HepG2 (cell line): ENCODE data around the gene NEURL1. TPM values are rescaled to one million over a fixed set of nuclear protein-coding genes. Genes with fewer than 3 reads are reported as not detected.

Experiments used
- ATAC-seq: fragments of 200-7000 bp; cut with Tn5 transposase; 3 replicates; pipeline ENCODE4 v1.9.1; 2020; ENCODE audit warnings: mild to moderate bottlenecking, moderate library complexity
- BruUV-seq: library from RNA; stranded (reverse); fragments of 400-500 nt; replicated peaks from 2 replicates; lab custom pipeline; 2021; lab: Mats Ljungman, UMichigan
- CTCF ChIA-PET: fragments of 300-600 bp; formaldehyde crosslinking; extraction: SDS; loops from one replicate; lab custom pipeline; 2021; ENCODE audit warnings: low total read pairs, inconsistent platforms, low intra/inter-chr PET ratio; lab: Yijun Ruan, JAX
- POLR2A ChIA-PET: fragments of 350-600 bp; sonication (Branson Sonifier 250); formaldehyde crosslinking; loops from one replicate; lab custom pipeline; 2020; ENCODE audit warnings: antibody characterized with exemption, inconsistent platforms; lab: Yijun Ruan, JAX
- DNase-seq: peaks from one replicate; pipeline ENCODE4 v3.0.0-alpha.2; 2015; ENCODE audit warnings: low spot score
- FAIRE-seq: peaks from 3 replicates; lab custom pipeline; 2011; peaks lifted over from hg19 to GRCh38; lab: Jason Lieb, UNC
- H2AFZ ChIP-seq: one replicate; pipeline ENCODE4 v1.6.1; 2011; ENCODE audit warnings: low read length, inconsistent platforms
- H3K27ac ChIP-seq: fragments of 300-600 bp; 3 replicates; pipeline ENCODE4 v1.8.0; 2011; ENCODE audit warnings: mixed run types, mild to moderate bottlenecking, mixed read lengths, low read length, inconsistent platforms; ENCODE audit not compliant: insufficient read depth; ENCODE audit errors: extremely low read length
- H3K27me3 ChIP-seq, 2 experiments: fragments of 200-600 bp in 1 of 2; 2 replicates in 1 of 2; 3 replicates in 1 of 2; pipeline versions ENCODE4 v1.6.0 to v1.8.0; 2011; ENCODE audit warnings: low read length in 2 of 2, mild to moderate bottlenecking in 2 of 2, moderate library complexity in 2 of 2, inconsistent platforms in 1 of 2; ENCODE audit not compliant: insufficient read depth in 2 of 2, control insufficient read depth in 1 of 2
- H3K36me3 ChIP-seq, 2 experiments: fragments of 200-600 bp in 1 of 2; replicated peaks in 1 of 2; 2 replicates in 1 of 2; 3 replicates in 1 of 2; pipeline versions ENCODE4 v1.5.1 to v1.8.0; 2011; ENCODE audit warnings: low read length in 2 of 2, inconsistent platforms in 1 of 2; ENCODE audit not compliant: insufficient read depth in 2 of 2, control insufficient read depth in 1 of 2
- H3K4me1 ChIP-seq: 2 replicates; pipeline ENCODE4 v1.5.1; 2012; ENCODE audit warnings: low read length, inconsistent platforms; ENCODE audit not compliant: insufficient read depth
- H3K4me2 ChIP-seq: 2 replicates; pipeline ENCODE4 v1.6.0; 2011; ENCODE audit warnings: low read depth, low read length, inconsistent platforms
- H3K4me3 ChIP-seq, 3 experiments: fragments of 200-600 bp in 1 of 3; sonication (generic), shearing (Covaris generic) in 1 of 3; replicated peaks in 1 of 3; 2 replicates each; pipeline ENCODE4 v1.5.1; 2011 to 2016; ENCODE audit warnings: low read length in 3 of 3, inconsistent platforms in 2 of 3, low read depth in 2 of 3, mild to moderate bottlenecking in 2 of 3, control low read depth in 1 of 3, mixed read lengths in 1 of 3; ENCODE audit not compliant: insufficient read depth in 1 of 3
- H3K79me2 ChIP-seq: one replicate; pipeline ENCODE4 v1.6.1; 2011; ENCODE audit warnings: low read length, inconsistent platforms; ENCODE audit not compliant: insufficient read depth
- H3K9ac ChIP-seq: 2 replicates; pipeline ENCODE4 v1.6.0; 2011; ENCODE audit warnings: mild to moderate bottlenecking, low read depth, low read length, inconsistent platforms; ENCODE audit not compliant: insufficient read depth
- H3K9me3 ChIP-seq: 2 replicates; pipeline ENCODE4 v1.5.1; 2012; ENCODE audit warnings: mild to moderate bottlenecking, low read length
- H4K20me1 ChIP-seq: 2 replicates; pipeline ENCODE4 v1.6.0; 2011; ENCODE audit warnings: inconsistent platforms, mild to moderate bottlenecking, low read length, moderate library complexity; ENCODE audit not compliant: insufficient read depth
- CTCF ChIP-seq: sonication (generic); formaldehyde crosslinking; IDR thresholded peaks from 2 replicates; pipeline ENCODE4 v1.5.0; 2020; ENCODE audit warnings: mild to moderate bottlenecking, missing genetic modification reagents, moderate library complexity
- FLYWCH1 ChIP-seq: sonication (generic); formaldehyde crosslinking; IDR thresholded peaks from 2 replicates; pipeline ENCODE4 v1.8.1; 2023; ENCODE audit warnings: mild to moderate bottlenecking, missing genetic modification reagents
- HMG20B ChIP-seq: conservative IDR thresholded peaks from 2 replicates; pipeline ENCODE4 v1.6.1; 2016; ENCODE audit warnings: missing genetic modification reagents, missing compliant biosample characterization
- ISL2 ChIP-seq: sonication (generic); formaldehyde crosslinking; IDR thresholded peaks from 2 replicates; pipeline ENCODE4 v1.5.0; 2020; ENCODE audit warnings: missing genetic modification reagents
- MIXL1 ChIP-seq: IDR thresholded peaks from 2 replicates; pipeline ENCODE4 v1.6.1; 2016
- NFIB ChIP-seq: sonication (generic); formaldehyde crosslinking; IDR thresholded peaks from 2 replicates; pipeline ENCODE4 v1.9.0; 2021; ENCODE audit warnings: missing genetic modification reagents, mild to moderate bottlenecking, borderline replicate concordance
- NFYB ChIP-seq: sonication (generic); formaldehyde crosslinking; IDR thresholded peaks from 2 replicates; pipeline ENCODE4 v1.4.0; 2020; ENCODE audit warnings: missing genetic modification reagents
- PTBP1 ChIP-seq: fragments of 200-400 bp; formaldehyde crosslinking; IDR thresholded peaks from 2 replicates; pipeline ENCODE4 v1.6.1; 2018; ENCODE audit warnings: low read length, low read depth; ENCODE audit not compliant: poor library complexity, severe bottlenecking
- RXRB ChIP-seq: IDR thresholded peaks from 2 replicates; pipeline ENCODE4 v1.6.1; 2016; ENCODE audit warnings: borderline replicate concordance, missing genetic modification reagents, missing compliant biosample characterization
- SALL2 ChIP-seq: sonication (generic); formaldehyde crosslinking; IDR thresholded peaks from 2 replicates; pipeline ENCODE4 v1.8.1; 2023; ENCODE audit warnings: mild to moderate bottlenecking, missing genetic modification reagents, inconsistent platforms
- ZKSCAN8 ChIP-seq: IDR thresholded peaks from 2 replicates; pipeline ENCODE4 v1.6.1; 2016; ENCODE audit warnings: borderline replicate concordance, missing genetic modification reagents, missing compliant biosample characterization
- ZNF496 ChIP-seq: sonication (generic); formaldehyde crosslinking; IDR thresholded peaks from 2 replicates; pipeline ENCODE4 v1.8.1; 2023; ENCODE audit warnings: mild to moderate bottlenecking, moderate library complexity, missing genetic modification reagents; ENCODE audit not compliant: insufficient replicate concordance
- ZNF761 ChIP-seq: sonication (generic); formaldehyde crosslinking; conservative IDR thresholded peaks from 2 replicates; pipeline ENCODE4 v1.4.0; 2020; ENCODE audit warnings: mild to moderate bottlenecking, missing genetic modification reagents
- ZNF777 ChIP-seq: sonication (generic); formaldehyde crosslinking; IDR thresholded peaks from 2 replicates; pipeline ENCODE4 v1.4.0; 2020; ENCODE audit warnings: missing genetic modification reagents
- WGBS: methylation state at CpG from one replicate; pipeline ENCODE4 v1.1.6; 2017; ENCODE audit warnings: low lambda C conversion rate; 5-methylcytosine and 5-hydroxymethylcytosine counted together
- in situ Hi-C: cut with HindIII; loops from 2 replicates; pipeline ENCODE4 v1.10.0; 2017; ENCODE audit warnings: low pct_unique_long_range_greater_than_20kb; ENCODE audit not compliant: extremely low pct_ligation_motif_present
- intact Hi-C: fragments of 100-400 bp; cut with micrococcal nuclease; formaldehyde crosslinking; loops from one replicate; pipeline ENCODE4 v1.10.0; 2022; ENCODE audit not compliant: unreplicated experiment
- polyA plus RNA-seq, 8 experiments: library from polyadenylated mRNA; depleted of rRNA in 3 of 8; stranded (reverse) in 7 of 8; unstranded in 1 of 8; fragments of >200 nt; fragmentation: Illumina TruSeq in 4 of 8; extraction: Trizol in 4 of 8; gene quantifications; 2 replicates each; pipeline versions ENCODE4 v1.2.1 to v1.2.3, GENCODE V29; 2011 to 2016; ENCODE audit warnings: low read depth in 4 of 8, missing spikeins in 1 of 8, mixed read lengths in 1 of 8; ENCODE audit not compliant: insufficient read depth in 1 of 8
- total RNA-seq, 5 experiments: library from RNA; depleted of rRNA; stranded (reverse); fragments of >200 nt; fragmentation: Illumina TruSeq; extraction: Trizol; gene quantifications; 2 replicates each; pipeline ENCODE4 v1.2.3, GENCODE V29; 2016; ENCODE audit warnings: low read depth in 1 of 5
- TF ChIP-seq, protein P1 (sequence below): sonication (generic); formaldehyde crosslinking; IDR thresholded peaks from 2 replicates; pipeline ENCODE4 v1.8.0; 2023; ENCODE audit warnings: mild to moderate bottlenecking, missing genetic modification reagents
- TF ChIP-seq, protein P2 (sequence below): sonication (generic); formaldehyde crosslinking; IDR thresholded peaks from 2 replicates; pipeline ENCODE4 v1.5.0; 2020; ENCODE audit warnings: mild to moderate bottlenecking, missing genetic modification reagents, borderline replicate concordance
- TF ChIP-seq, protein P3 (sequence below): sonication (generic); formaldehyde crosslinking; IDR thresholded peaks from 2 replicates; pipeline ENCODE4 v1.4.0; 2020; ENCODE audit warnings: missing genetic modification reagents

The NEURL1 gene
- total and polyA plus RNA-seq, 2 of the 13 experiments (the other 11 are each of a cell fraction or from before 2014, with no cell fraction given), result not detected

DNA sequence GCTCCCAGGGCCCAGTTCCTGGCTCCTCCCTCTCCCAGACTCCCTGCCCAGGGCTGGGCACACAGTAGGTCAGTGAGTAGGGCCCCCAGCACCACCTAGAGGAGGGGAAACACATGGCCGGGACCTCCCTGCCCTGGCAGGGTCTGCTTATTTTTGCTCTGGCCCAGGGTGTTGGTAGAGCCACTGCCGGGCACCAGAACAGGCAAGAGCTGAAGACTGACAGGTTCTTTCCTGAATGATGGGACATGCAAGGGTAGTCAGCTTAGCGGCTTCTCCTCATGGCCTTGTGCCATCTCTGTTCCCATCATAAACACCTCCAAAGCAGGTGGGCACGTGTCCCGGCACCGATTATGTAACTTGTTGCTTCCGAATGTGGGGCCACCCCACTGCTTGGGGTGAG, 86.5 kb downstream of the NEURL1 start:
- WGBS, result 20% methylated on average over 1 of the region's 7 CpGs
- ChIA-PET POLR2A (no interaction called here), CTCF (no interaction called here)
- Histone ChIP-seq H4K20me1 (no peaks in the 10 kb centered on the region), H3K9ac (no peak overlapping the region), H3K4me1 (peaks cover 66% of the 10 kb centered on the region), H2AFZ (no peak overlapping the region), H3K36me3 (no peaks in the 10 kb centered on the region), H3K79me2 (no peaks in the 10 kb centered on the region), H3K4me2 (peak overlapping the region; percentile 48; the same call in 1 of the 2 replicates), H3K27ac (no peak overlapping the region), H3K9me3 (no peaks in the 10 kb centered on the region), H3K4me3 (no peak overlapping the region; a peak in 1 of 6 replicates), H3K27me3 (peaks cover 2 to 42% of the 10 kb centered on the region in 2 experiments)
- no peak for FAIRE-seq
- no TSS peak for BruUV-seq
- intact Hi-C loops (no loop called here), in situ Hi-C loops (no loop called here)
- no peak for DNase-seq
- ATAC-seq, result no peak
- TF ChIP-seq ZNF777 (CRISPR knock-in tag), result no peak
- TF ChIP-seq NFYB, result no peak
- TF ChIP-seq MIXL1, result no peak
- TF ChIP-seq HMG20B, result no peak
- no peak for TF ChIP-seq ZNF496 (CRISPR knock-in tag)
- TF ChIP-seq ISL2 (CRISPR knock-in tag), result no peak
- TF ChIP-seq, protein P1, sequence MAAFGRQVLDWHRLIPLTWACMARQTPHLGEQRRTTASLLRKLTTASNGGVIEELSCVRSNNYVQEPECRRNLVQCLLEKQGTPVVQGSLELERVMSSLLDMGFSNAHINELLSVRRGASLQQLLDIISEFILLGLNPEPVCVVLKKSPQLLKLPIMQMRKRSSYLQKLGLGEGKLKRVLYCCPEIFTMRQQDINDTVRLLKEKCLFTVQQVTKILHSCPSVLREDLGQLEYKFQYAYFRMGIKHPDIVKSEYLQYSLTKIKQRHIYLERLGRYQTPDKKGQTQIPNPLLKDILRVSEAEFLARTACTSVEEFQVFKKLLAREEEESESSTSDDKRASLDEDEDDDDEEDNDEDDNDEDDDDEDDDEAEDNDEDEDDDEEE (CRISPR knock-in tag), result no peak
- TF ChIP-seq SALL2 (CRISPR knock-in tag), result no peak
- TF ChIP-seq, protein P2, sequence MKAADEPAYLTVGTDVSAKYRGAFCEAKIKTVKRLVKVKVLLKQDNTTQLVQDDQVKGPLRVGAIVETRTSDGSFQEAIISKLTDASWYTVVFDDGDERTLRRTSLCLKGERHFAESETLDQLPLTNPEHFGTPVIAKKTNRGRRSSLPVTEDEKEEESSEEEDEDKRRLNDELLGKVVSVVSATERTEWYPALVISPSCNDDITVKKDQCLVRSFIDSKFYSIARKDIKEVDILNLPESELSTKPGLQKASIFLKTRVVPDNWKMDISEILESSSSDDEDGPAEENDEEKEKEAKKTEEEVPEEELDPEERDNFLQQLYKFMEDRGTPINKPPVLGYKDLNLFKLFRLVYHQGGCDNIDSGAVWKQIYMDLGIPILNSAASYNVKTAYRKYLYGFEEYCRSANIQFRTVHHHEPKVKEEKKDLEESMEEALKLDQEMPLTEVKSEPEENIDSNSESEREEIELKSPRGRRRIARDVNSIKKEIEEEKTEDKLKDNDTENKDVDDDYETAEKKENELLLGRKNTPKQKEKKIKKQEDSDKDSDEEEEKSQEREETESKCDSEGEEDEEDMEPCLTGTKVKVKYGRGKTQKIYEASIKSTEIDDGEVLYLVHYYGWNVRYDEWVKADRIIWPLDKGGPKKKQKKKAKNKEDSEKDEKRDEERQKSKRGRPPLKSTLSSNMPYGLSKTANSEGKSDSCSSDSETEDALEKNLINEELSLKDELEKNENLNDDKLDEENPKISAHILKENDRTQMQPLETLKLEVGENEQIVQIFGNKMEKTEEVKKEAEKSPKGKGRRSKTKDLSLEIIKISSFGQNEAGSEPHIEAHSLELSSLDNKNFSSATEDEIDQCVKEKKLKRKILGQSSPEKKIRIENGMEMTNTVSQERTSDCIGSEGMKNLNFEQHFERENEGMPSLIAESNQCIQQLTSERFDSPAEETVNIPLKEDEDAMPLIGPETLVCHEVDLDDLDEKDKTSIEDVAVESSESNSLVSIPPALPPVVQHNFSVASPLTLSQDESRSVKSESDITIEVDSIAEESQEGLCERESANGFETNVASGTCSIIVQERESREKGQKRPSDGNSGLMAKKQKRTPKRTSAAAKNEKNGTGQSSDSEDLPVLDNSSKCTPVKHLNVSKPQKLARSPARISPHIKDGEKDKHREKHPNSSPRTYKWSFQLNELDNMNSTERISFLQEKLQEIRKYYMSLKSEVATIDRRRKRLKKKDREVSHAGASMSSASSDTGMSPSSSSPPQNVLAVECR (CRISPR knock-in tag), result peak; percentile 52
- no peak for TF ChIP-seq ZKSCAN8 (CRISPR knock-in tag)
- peak; percentile 19; the same call in 1 of the 2 replicates for TF ChIP-seq CTCF
- TF ChIP-seq NFIB (CRISPR knock-in tag), result no peak
- no peak for TF ChIP-seq FLYWCH1 (CRISPR knock-in tag)
- TF ChIP-seq, protein P3, sequence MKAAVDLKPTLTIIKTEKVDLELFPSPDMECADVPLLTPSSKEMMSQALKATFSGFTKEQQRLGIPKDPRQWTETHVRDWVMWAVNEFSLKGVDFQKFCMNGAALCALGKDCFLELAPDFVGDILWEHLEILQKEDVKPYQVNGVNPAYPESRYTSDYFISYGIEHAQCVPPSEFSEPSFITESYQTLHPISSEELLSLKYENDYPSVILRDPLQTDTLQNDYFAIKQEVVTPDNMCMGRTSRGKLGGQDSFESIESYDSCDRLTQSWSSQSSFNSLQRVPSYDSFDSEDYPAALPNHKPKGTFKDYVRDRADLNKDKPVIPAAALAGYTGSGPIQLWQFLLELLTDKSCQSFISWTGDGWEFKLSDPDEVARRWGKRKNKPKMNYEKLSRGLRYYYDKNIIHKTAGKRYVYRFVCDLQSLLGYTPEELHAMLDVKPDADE (CRISPR knock-in tag), result no peak
- TF ChIP-seq RXRB (CRISPR knock-in tag), result 0 out of 2 replicates have a peak, but pooled peaks have one; percentile 18
- no peak for TF ChIP-seq PTBP1
- TF ChIP-seq ZNF761 (CRISPR knock-in tag), result no peak
